GM21515 (cell line): Measurements from ENCODE around the gene ROR2.

Source experiments
- ATAC-seq: cut with Tn5 transposase; IDR thresholded peaks from one replicate; pipeline ENCODE4 v1.9.1; 2021; ENCODE audit not compliant: unreplicated experiment

Gene ROR2

GRCh38 chr9:91843623-91844148, 106.3 kb downstream of the ROR2 start:
- no peak for ATAC-seq

DNA sequence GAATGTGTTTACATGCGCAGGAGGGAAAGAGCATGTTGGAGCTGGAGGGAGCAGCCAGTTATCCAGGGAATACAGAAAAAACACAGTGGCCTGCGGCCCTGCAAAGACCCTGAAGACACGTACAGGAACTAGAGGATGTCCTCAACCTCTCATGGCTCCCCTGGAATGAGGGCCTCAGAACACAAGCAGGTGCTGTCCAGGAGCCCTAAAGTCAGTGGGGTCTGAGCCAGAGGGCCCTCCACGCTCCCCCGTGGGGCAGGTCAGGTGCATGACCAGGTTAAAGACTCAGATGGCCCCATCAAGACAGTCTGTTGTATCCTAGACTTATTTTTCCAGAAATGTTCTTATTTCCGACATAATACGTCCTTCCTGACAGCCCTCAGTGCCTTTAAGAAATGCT, 106.9 kb downstream of the ROR2 start:
- no peak for ATAC-seq

- no peak for ATAC-seq
Observed at GRCh38 chr9:91842358-91843049, 107.5 kb downstream of the ROR2 start.

DNA sequence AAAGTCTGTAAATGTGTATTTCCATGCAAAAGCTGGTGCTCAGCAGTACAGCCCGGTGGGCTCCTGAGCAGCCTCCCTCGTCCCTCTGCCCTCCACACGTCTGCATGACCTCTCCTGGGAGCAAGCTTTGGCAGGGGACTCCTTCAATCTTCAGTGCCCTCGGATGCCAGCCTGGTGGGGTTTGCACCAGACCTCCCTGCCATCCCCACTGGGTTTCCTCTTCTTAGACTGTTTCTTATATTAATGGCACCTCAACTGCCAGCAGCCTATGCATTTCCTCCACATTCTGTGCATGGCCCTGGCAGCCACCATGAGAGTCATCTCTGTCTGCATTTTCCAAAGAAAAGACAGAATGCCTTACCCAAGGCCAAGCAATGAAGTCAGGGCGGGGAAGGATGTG, 108.4 kb downstream of the ROR2 start:
- no peak for ATAC-seq

DNA sequence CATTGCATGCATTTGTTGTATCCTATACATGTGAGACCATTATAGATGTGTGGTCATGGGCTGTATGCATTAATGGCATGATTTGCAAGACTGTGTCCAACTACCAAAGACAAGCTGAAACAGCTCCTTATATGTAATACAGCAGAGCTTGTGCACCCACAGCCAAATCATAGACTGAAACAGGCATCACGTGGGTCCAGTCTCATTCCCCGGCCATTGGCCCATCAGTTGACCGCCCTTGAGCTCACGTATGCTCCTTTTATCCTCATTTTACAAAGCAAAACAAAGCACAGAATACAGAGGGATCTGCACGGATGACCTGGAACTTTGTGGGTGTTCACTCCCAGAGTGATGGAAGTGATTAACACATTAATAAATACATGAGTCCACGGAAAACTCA, 109.1 kb downstream of the ROR2 start:
- no peak for ATAC-seq

DNA sequence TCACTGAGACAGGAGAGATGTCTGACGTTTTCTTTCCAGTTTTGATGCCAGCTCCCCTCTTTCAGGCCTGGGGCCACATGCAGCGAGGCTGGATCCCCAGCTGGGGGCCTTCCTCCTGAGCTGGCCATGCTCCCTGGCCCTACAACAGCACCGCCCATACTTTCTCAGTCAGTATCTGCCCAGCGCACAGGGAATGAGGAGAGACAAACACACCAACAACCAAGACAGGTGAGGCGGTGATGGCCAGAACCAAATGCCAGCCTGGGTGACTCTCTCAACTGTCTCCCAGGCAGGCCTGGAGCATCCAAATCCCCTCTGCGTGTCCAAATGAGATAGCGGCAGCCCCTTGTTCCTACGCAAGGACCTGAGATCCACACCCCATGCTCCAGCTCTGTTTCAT, 109.6 kb downstream of the ROR2 start:
- ATAC-seq, result no peak

- no peak for ATAC-seq
Observed at GRCh38 chr9:91839926-91840465, 110.0 kb downstream of the ROR2 start.

- no peak for ATAC-seq
Observed at GRCh38 chr9:91837981-91838731, 111.9 kb downstream of the ROR2 start.

DNA sequence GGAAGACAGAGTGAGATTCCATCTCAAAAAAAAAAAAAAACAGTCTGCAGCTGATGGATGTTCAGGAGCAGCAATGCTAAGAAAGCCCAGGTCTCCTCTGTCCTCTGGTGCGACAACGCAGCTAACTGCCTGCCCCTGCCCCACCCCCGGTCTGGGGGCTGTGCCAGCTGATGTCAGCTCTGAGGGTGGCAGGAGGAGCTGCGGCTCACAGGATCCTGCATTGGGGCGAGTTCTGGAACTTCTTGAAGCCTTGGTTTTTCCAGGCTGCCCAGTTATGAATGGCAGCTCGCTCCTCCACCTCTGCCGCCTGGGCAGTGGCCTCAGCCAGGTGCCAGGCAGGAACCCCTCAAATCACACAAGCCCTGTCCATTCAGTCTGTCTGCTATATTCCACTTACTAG, 113.5 kb downstream of the ROR2 start:
- no peak for ATAC-seq

GRCh38 chr9:91835632-91836031, 114.4 kb downstream of the ROR2 start:
- ATAC-seq, result no peak

DNA sequence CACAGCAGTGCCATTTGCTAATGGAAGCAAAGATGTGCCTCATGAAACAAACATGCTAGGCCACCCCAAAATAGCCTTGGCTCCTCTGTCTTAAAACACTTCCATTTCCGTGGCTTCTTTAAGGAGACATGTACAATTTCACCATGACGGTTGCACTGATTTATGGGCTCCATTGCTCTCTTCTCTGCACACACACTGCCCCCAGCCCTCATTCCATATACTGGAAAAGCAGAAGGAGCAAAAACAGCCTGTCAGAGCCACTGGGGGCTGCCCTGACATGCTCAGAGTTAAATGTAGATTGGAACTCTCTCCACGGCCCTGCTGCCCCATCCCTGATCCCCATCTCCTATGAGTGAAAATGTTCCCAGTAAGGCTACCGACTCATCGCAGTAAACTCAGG, 114.8 kb downstream of the ROR2 start:
- no peak for ATAC-seq

DNA sequence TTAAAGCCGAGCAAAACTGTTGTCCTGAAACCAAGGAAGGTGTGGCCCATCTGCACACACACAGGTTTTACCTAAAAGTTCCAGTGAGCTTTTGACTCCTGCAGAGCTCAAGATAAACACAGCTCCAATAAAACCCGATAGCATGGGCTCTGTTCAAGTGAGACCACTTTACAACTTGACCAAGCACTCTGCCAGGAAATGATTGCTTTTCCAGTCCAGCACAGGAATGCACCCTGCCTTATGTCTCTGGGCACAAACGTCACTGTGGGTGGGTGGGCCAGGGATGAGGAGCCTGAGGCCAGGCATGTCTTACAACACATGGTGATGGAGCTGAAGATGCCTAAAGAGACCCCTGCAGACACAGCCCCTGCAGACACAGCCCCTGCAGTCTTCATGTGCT, 115.3 kb downstream of the ROR2 start:
- no peak for ATAC-seq

DNA sequence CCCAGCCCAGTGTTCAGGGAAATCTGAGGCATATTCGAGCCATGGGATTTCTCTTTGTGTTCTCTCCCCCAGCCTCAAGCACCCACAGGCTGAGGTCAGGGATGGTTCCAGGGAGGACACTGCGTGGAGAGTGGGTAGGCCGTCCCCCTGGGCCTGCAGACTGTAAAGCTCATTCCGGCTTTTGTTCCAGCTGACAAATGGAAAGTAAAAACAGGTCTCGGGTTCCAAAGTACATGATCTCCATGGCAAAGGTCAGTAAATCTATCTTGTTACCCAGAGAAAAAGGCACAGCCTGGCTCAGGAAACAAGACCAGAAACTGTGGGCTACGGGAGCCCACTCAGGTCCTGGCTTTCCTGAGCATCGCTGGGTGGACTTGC, 116.2 kb downstream of the ROR2 start:
- no peak for ATAC-seq

GRCh38 chr9:91833096-91833877, 116.7 kb downstream of the ROR2 start:
- no peak for ATAC-seq

DNA sequence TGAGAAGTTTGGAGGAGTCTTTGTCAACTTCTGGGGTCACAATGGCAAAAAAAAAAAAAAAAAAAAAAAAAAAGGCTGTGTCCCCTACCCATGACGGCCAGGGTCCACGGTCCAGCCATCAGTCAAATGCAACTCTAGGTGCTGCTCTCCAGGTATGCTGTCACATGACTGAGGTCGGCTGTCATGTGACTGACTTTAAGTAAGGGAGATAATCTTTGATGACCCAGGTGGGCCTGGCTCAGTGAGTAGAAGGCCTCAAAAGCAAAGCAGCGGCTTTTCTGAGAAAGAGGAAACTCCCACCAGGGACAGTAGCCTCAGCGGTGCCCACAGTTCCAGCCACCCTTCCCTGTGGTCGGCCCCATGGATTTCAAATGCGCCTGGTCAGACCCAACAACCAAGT, 117.7 kb downstream of the ROR2 start:
- ATAC-seq, result no peak

GRCh38 chr9:91825866-91826265, 124.2 kb downstream of the ROR2 start:
- no peak for ATAC-seq

DNA sequence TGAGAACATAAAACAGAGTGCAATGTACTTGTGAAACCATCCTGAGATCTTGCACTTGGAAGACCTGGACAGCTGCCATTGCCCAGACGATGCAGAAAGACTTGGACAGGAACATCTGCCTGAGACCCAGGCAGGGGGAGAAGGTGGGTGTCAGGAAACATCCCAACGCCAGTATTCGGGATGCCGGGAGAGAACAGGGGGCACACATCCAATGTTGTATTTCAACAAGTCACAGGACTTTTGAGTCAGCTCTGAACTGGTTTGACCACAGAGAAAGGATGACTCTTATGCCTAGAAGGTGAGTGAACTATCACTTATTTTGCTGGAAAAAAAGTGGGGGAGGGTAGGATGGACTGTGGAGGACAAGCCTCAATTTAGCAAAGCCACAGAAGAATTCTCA, 124.6 kb downstream of the ROR2 start:
- no peak for ATAC-seq

DNA sequence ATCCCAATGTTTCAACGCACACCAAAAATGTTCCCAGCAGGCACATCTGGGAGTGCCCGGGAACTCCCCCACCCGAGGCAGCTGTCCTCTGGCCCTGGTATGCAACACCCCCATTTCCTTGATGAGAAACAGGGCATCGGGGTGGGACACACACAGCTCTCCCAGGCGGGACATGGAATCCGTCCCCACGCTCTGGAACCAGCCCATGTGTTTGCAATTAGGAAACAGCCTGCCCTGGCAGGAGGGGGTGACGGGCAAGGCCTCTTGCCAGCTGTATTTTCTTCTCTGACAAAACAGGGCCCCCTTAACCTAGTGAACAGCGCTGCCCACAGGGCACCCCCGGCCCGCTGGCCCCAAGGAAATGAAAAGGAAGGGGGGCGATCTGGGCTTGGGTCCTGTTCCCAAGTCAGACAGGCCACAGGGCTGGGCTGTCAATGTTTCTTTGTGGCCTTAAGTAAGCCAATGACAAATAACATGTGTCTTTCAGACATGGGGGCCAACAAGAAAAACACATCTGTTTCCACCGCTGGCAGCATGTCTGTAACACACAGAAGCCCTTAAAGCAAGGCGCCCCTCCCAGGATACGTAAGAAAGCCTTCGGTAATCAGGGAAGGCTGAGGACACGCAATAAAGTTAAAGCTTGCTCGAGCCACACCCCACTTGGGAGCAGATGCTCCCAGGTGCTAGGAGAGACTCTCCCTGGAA, 125.3 kb downstream of the ROR2 start:
- no peak for ATAC-seq

DNA sequence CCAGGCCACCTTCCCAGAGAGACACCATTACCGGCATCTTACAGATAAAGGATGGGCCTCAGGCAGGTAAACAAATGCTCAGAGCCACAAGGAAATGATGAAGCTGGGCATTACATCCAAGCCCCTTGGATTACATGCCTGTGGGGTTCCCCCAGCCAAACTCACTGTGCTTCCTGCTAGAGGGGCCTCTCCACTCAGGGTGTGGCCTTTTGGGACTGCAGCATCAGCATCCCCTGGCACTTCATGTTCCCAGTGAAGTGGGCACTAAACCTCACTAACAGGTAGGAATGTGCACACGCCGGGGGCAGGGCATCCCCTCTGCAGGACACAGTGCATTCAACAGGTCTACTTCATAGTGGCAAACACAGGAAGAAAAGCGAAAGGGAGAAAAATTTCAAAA, 125.9 kb downstream of the ROR2 start:
- no peak for ATAC-seq

DNA sequence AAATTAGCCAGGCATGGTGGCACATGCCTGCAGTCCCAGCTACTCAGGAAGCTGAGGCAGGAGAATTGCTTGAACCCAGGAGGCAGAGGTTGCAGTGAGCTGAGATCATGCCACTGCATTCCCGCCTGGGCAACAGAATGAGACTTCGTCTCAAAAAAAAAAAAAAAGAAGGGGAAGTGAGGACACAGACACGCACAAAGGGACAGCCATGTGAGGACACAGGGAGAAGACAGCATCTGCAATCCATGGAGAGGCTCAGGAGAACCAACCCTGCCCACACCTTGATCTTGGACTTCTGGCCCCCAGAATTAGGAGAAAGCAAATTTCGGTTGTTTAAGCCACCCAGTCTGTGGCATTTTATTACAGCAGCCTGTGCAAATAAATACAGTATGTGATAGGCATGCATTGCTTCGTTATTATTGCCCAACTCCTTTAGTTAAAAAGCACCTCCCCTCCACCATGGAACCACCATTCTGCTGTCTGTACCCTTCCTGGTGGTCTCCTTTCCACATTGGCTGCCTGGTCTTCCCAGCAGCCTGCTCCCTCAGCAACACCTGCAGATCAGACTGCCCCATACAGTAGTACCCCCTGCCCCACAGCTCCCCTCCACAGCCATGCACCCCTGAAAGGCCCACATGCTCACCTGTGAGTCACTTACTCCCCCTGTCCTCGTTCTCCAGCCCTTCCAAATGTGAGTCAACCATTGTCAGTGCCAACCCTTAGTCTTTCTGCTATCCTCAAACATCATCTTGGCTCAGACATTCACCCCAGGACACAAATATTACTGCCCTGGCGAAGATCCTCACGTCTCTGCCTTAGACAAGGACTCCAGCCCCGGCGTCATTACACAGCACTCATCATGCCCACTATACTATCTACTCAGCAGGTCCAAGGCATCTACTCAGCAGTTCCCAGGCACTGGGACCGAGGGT, 128.8 kb downstream of the ROR2 start:
- no peak for ATAC-seq
